Activated CD8-positive, alpha-beta memory T cell treated with anti-CD3 and anti-CD28 coated beads, Interleukin-2, amount 50 U/mL, for 1 hour (primary cell): Measurements from ENCODE around the gene FBXO34.

Source experiments
- DNase-seq: peaks from one replicate; pipeline ENCODE4 v3.0.0-alpha.2; 2020; ENCODE audit errors: extremely low read depth

The FBXO34 gene

GRCh38 chr14:55272922-55273321 lies 1.7 kb downstream of the FBXO34 start:
- DNase-seq = no peak

GRCh38 chr14:55274146-55274545 lies 2.9 kb downstream of the FBXO34 start:
- no peak for DNase-seq

GRCh38 chr14:55274751-55275150 lies 3.5 kb downstream of the FBXO34 start:
- DNase-seq = no peak

- no peak for DNase-seq
These were observed 5.5 kb downstream of the FBXO34 start for GRCh38 chr14:55276736-55277135.

- no peak for DNase-seq
These were observed 6.9 kb downstream of the FBXO34 start for GRCh38 chr14:55277972-55278740.

- no peak for DNase-seq
These were observed 8.2 kb downstream of the FBXO34 start for GRCh38 chr14:55279384-55279783.

GRCh38 chr14:55281316-55281839 lies 10.2 kb downstream of the FBXO34 start:
- no peak for DNase-seq

GRCh38 chr14:55285048-55285652 lies 13.9 kb downstream of the FBXO34 start:
- DNase-seq = no peak

- no peak for DNase-seq
These were observed 17.2 kb downstream of the FBXO34 start for GRCh38 chr14:55288439-55288838.

- no peak for DNase-seq
These were observed 20.4 kb downstream of the FBXO34 start for GRCh38 chr14:55291480-55292081.

GRCh38 chr14:55294603-55295002 lies 23.4 kb downstream of the FBXO34 start:
- DNase-seq = no peak

- DNase-seq = no peak
These were observed 26.6 kb downstream of the FBXO34 start for GRCh38 chr14:55297611-55298499.

GRCh38 chr14:55298500-55298822 lies 27.2 kb downstream of the FBXO34 start:
- DNase-seq = no peak

GRCh38 chr14:55301437-55302121 lies 30.4 kb downstream of the FBXO34 start:
- DNase-seq = no peak

- DNase-seq = no peak
These were observed 31.3 kb downstream of the FBXO34 start for GRCh38 chr14:55302367-55303124.

GRCh38 chr14:55303125-55303499 lies 31.9 kb downstream of the FBXO34 start:
- no peak for DNase-seq

GRCh38 chr14:55303691-55304145 lies 32.5 kb downstream of the FBXO34 start:
- no peak for DNase-seq

GRCh38 chr14:55306938-55307589 lies 35.8 kb downstream of the FBXO34 start:
- DNase-seq = no peak

- no peak for DNase-seq
These were observed 37.9 kb downstream of the FBXO34 start for GRCh38 chr14:55309154-55309553.

- no peak for DNase-seq
These were observed 38.6 kb downstream of the FBXO34 start for GRCh38 chr14:55309761-55310365.
